ENCODE results near the gene SYF2. TPM values are rescaled to one million over a fixed set of nuclear protein-coding genes. Genes with fewer than 3 reads are reported as not detected.
"Not testable (repeated sequence)": the region's sequence is repeated elsewhere in the genome, so short reads cannot be mapped to it uniquely, and the experiment has no call there.

The SYF2 gene
- total RNA-seq, 2 experiments from 2014 or later: 29.9 to 36.5 TPM

DNA sequence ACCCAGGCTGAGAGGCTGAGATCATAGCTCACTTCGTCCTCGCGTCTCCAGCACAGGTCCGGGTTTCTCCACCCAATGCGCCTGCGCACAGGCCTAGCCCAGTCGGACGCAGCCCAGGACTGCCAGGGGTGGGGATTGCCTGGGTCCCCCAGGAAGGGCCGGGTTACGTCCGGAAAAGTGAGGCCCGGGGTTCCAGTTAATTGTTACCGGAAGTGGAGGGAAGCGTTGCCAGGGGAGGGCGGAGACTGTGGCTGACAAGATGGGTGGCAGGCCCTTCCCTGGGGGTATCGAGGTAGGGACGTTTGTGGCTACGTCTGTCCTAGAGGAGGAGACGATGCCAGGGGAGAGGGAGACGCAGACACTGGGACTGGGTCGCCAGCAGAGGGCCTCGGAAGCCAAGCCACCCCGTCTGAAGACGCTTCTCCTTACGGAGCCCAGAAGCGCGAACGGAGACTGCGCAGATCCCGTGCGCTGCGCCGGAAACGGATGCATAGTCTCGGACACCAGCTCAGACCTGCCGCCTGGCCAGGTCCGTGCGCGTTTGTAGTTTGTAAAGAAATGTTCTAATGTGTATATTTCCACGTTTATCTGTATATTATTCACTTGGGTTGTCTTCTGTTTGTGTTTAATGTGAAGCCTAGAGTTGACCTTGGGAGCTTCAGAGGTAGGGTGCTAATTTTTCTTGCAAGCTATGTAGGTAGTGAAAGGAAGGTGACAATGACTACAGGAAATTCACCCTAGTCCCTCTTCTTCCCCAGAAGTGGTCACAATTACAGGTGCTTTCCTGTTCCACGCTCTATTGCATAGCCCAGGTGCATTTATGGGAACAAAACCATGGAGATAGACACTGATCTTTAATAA, 7.6 kb upstream of the SYF2 start:
- peaks cover 44% of the 10 kb centered on the region for H3K79me2 ChIP-seq (ENCODE audit: insufficient read depth, low read depth, low read length)
- H2AFZ ChIP-seq (ENCODE audit: low read length): peak overlapping the region; percentile 36

DNA sequence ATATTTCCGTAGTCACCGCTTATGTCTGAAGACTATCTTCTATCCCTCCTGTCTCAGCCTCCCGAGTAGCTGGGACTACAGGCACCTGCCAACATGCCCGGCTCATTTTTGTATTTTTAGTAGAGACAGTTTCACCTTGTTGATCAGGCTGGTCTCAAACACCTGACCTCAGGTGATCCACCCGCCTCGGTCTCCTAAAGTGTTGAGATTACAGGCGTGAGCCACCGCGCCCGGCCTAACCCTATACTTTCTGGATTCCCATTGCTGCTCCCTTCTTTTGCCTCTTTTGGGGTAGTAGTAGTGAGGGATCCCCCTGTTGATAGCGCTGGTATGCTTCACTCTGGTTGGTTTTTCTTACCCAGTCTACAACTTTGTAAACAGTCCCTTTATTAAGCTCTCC, 5.7 kb upstream of the SYF2 start:
- H3K9me3 ChIP-seq (ENCODE audit: low read length): no peaks in the 10 kb centered on the region
- H3K4me3 ChIP-seq (ENCODE audit: low read depth, low read length, poor library complexity, severe bottlenecking): no peak overlapping the region
- peak overlapping the region; percentile 94 for H3K4me2 ChIP-seq (ENCODE audit: low read length)
- POLR2A ChIA-PET: no interaction called here
- peaks cover 33% of the 10 kb centered on the region for H3K36me3 ChIP-seq (ENCODE audit: insufficient read depth, low read length)
- H3K9me2 ChIP-seq (ENCODE audit: insufficient read depth, low read length): no peaks in the 10 kb centered on the region
- H3K79me2 ChIP-seq (ENCODE audit: insufficient read depth, low read depth, low read length): peaks cover 44% of the 10 kb centered on the region; the same call in 1 of the 2 replicates
- peak overlapping the region; percentile 84 for H3K27ac ChIP-seq (ENCODE audit: low read depth, low read length, poor library complexity, severe bottlenecking)
- BruUV-seq (replicated peaks): no TSS peak
- H4K20me1 ChIP-seq (ENCODE audit: insufficient read depth, low read length): no peaks in the 10 kb centered on the region
- H3K4me1 ChIP-seq (ENCODE audit: insufficient read depth, low read length, poor library complexity, severe bottlenecking): peaks cover 84% of the 10 kb centered on the region
- CTCF ChIA-PET (ENCODE audit: unreplicated experiment): no interaction called here
- TF ChIP-seq, protein P1, sequence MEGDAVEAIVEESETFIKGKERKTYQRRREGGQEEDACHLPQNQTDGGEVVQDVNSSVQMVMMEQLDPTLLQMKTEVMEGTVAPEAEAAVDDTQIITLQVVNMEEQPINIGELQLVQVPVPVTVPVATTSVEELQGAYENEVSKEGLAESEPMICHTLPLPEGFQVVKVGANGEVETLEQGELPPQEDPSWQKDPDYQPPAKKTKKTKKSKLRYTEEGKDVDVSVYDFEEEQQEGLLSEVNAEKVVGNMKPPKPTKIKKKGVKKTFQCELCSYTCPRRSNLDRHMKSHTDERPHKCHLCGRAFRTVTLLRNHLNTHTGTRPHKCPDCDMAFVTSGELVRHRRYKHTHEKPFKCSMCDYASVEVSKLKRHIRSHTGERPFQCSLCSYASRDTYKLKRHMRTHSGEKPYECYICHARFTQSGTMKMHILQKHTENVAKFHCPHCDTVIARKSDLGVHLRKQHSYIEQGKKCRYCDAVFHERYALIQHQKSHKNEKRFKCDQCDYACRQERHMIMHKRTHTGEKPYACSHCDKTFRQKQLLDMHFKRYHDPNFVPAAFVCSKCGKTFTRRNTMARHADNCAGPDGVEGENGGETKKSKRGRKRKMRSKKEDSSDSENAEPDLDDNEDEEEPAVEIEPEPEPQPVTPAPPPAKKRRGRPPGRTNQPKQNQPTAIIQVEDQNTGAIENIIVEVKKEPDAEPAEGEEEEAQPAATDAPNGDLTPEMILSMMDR (conservative IDR thresholded peaks at IDR 0.05; ENCODE audit: low read length): no peak
- H2AFZ ChIP-seq (ENCODE audit: low read length): no peak overlapping the region
- intact Hi-C loops (cut with micrococcal nuclease; ENCODE audit: unreplicated experiment): loop anchor here (10.0 kb wide), 2 partner anchors 303 to 493 kb away; partner anchors contain the start of genes CLIC4 and RUNX3
- no peak for DNase-seq (ENCODE audit: low spot score)

More for the DNA sequence above, 7.6 kb upstream of the SYF2 start:
- POLR2A ChIA-PET: interaction anchor here (0.6 to 1.2 kb wide), 3 partner anchors 16 to 326 kb away, joined by 3 to 4 read pairs (median 3); no protein-coding TSS in a partner anchor
- no peaks in the 10 kb centered on the region for H3K9me3 ChIP-seq (ENCODE audit: low read length)
- intact Hi-C loops (cut with micrococcal nuclease; ENCODE audit: unreplicated experiment): loop anchor here (10.0 kb wide), 3 partner anchors 305 to 585 kb away; partner anchors contain the start of genes CLIC4 and RUNX3
- no peak for TF ChIP-seq EZH2phosphoT487 (IDR thresholded peaks at IDR 0.05; ENCODE audit: borderline replicate concordance, low read depth, low read length)
- TF ChIP-seq, protein P1 (conservative IDR thresholded peaks at IDR 0.05; ENCODE audit: low read length): peak; percentile 75
- TSS peak; percentile 44 for BruUV-seq (replicated peaks)
- H4K20me1 ChIP-seq (ENCODE audit: insufficient read depth, low read length): peaks cover 10% of the 10 kb centered on the region
- no peaks in the 10 kb centered on the region for H3K9me2 ChIP-seq (ENCODE audit: insufficient read depth, low read length)
- CTCF ChIA-PET (ENCODE audit: unreplicated experiment): interaction anchor here (0.6 kb wide), 1 partner anchor 561 kb away, joined by 4 read pairs; no protein-coding TSS in a partner anchor
- peak overlapping the region; percentile 64 for H3K4me3 ChIP-seq (ENCODE audit: low read depth, low read length, poor library complexity, severe bottlenecking)
- H3K4me2 ChIP-seq (ENCODE audit: low read length): peak overlapping the region; percentile 94
- peaks cover 48% of the 10 kb centered on the region for H3K36me3 ChIP-seq (ENCODE audit: insufficient read depth, low read length)
- peak overlapping the region; percentile 84 for H3K27ac ChIP-seq (ENCODE audit: low read depth, low read length, poor library complexity, severe bottlenecking)
- peak; percentile 93 for DNase-seq (ENCODE audit: low spot score)
- H3K4me1 ChIP-seq (ENCODE audit: insufficient read depth, low read length, poor library complexity, severe bottlenecking): peaks cover 79% of the 10 kb centered on the region

DNA sequence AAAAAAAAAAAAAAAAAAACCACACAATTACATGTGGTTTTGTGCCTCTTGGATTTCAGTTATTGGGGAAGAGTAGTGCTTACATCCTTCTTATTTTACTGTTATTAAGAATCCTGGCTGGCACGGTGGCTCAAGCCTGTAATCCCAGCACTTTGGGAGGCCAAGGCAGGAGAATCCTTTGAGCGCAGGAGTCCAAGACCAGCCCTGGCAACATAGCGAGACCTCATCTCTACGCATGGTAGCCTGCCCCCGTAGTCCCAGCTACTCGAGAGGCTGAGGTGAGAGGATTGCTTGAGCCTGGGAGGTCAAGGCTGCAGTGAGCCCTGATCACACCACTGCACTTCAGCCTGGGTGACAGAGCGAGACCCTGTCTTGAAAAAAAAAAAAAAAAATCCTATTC, 4.0 kb upstream of the SYF2 start:
- intact Hi-C loops (cut with micrococcal nuclease; ENCODE audit: unreplicated experiment): loop anchor here (10.0 kb wide), 2 partner anchors 301 to 491 kb away; partner anchors contain the start of genes CLIC4 and RUNX3
- Histone ChIP-seq H3K4me2 (ENCODE audit: low read length) (peak overlapping the region; percentile 94), H3K4me1 (ENCODE audit: insufficient read depth, low read length, poor library complexity, severe bottlenecking) (peaks cover 83% of the 10 kb centered on the region), H2AFZ (ENCODE audit: low read length) (peak overlapping the region; percentile 43; the same call in 1 of the 2 replicates), H3K79me2 (ENCODE audit: insufficient read depth, low read depth, low read length) (peaks cover 47% of the 10 kb centered on the region; the same call in 1 of the 2 replicates), H3K36me3 (ENCODE audit: insufficient read depth, low read length) (peaks cover 16% of the 10 kb centered on the region; the same call in 1 of the 2 replicates), H3K4me3 (ENCODE audit: low read depth, low read length, poor library complexity, severe bottlenecking) (peak overlapping the region; percentile 56), H3K27ac (ENCODE audit: low read depth, low read length, poor library complexity, severe bottlenecking) (peak overlapping the region; percentile 84)
- H3K9me3 ChIP-seq (ENCODE audit: low read length); BruUV-seq (replicated peaks); DNase-seq (ENCODE audit: low spot score); H3K9me2 ChIP-seq (ENCODE audit: insufficient read depth, low read length); H4K20me1 ChIP-seq (ENCODE audit: insufficient read depth, low read length): not testable (repeated sequence)
- POLR2A ChIA-PET: interaction anchor here (0.7 to 1.0 kb wide), 3 partner anchors 18 to 523 kb away, joined by 3 read pairs; no protein-coding TSS in a partner anchor
- CTCF ChIA-PET (ENCODE audit: unreplicated experiment): interaction anchor here (0.6 kb wide), 2 partner anchors 67 to 671 kb away, joined by 4 to 9 read pairs; no protein-coding TSS in a partner anchor

DNA sequence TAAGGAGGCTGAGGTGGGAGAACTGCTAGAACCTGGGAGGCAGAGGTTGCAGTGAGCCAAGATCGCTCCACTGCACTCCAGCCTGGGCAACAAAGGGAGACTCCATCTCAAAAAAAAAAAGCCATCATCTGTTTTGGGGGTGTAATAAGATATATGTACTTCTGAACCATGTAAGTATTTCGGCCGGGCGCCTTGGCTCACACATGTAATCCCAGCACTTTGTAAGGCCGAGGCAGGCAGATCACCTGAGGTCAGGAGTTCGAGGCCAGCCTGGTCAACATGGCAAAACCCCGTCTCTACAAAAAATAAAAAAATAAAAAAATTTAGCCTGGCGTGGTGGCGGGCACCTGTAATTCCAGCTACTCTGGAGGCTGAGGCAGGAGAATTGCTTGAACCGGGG, 3.1 kb upstream of the SYF2 start:
- Histone ChIP-seq H3K4me1 (ENCODE audit: insufficient read depth, low read length, poor library complexity, severe bottlenecking) (peaks cover 79% of the 10 kb centered on the region), H3K79me2 (ENCODE audit: insufficient read depth, low read depth, low read length) (peaks cover 51% of the 10 kb centered on the region; the same call in 1 of the 2 replicates), H3K36me3 (ENCODE audit: insufficient read depth, low read length) (peaks cover 14% of the 10 kb centered on the region), H3K27ac (ENCODE audit: low read depth, low read length, poor library complexity, severe bottlenecking) (peak overlapping the region; percentile 84)
- not testable (repeated sequence) for H3K4me3 ChIP-seq (ENCODE audit: low read depth, low read length, poor library complexity, severe bottlenecking); H4K20me1 ChIP-seq (ENCODE audit: insufficient read depth, low read length); H2AFZ ChIP-seq (ENCODE audit: low read length); H3K9me2 ChIP-seq (ENCODE audit: insufficient read depth, low read length); H3K9me3 ChIP-seq (ENCODE audit: low read length); BruUV-seq (replicated peaks); DNase-seq (ENCODE audit: low spot score); H3K4me2 ChIP-seq (ENCODE audit: low read length)
- ChIA-PET CTCF (ENCODE audit: unreplicated experiment) (interaction anchor here (0.6 kb wide), 2 partner anchors 66 to 672 kb away, joined by 4 to 9 read pairs; no protein-coding TSS in a partner anchor), POLR2A (interaction anchor here (0.7 to 1.0 kb wide), 2 partner anchors 10 to 107 kb away, joined by 3 read pairs; no protein-coding TSS in a partner anchor)
- intact Hi-C loops (cut with micrococcal nuclease; ENCODE audit: unreplicated experiment): loop anchor here (10.0 kb wide), 2 partner anchors 301 to 491 kb away; partner anchors contain the start of genes CLIC4 and RUNX3
